IMR-90 (cell line): ENCODE data around the gene TK2. TPM values are rescaled to one million over a fixed set of nuclear protein-coding genes. Genes with fewer than 3 reads are reported as not detected.

ENCODE experiments used
- ATAC-seq: fragments of 200-7000 bp; cut with Tn5 transposase; 2 replicates; pipeline ENCODE4 v1.9.1; 2020; ENCODE audit warnings: low read depth, mild to moderate bottlenecking, moderate library complexity
- BruUV-seq: library from RNA; stranded (reverse); fragments of 400-500 nt; replicated peaks from 2 replicates; lab custom pipeline; 2021; lab: Mats Ljungman, UMichigan
- CTCF ChIA-PET: fragments of 300-600 bp; formaldehyde crosslinking; extraction: SDS; loops from one replicate; lab custom pipeline; 2021; ENCODE audit warnings: antibody characterized with exemption; lab: Yijun Ruan, JAX
- POLR2A ChIA-PET: fragments of 300-600 bp; sonication (Branson Sonifier 250); formaldehyde crosslinking; loops from one replicate; lab custom pipeline; 2022; ENCODE audit warnings: antibody characterized with exemption; ENCODE audit not compliant: unreplicated experiment; lab: Charles Lee
- DNase-seq: peaks from one replicate; pipeline ENCODE4 v3.0.0; 2013
- H2AFZ ChIP-seq: replicated peaks from 2 replicates; pipeline ENCODE3; 2013; ENCODE audit warnings: low read length, mild to moderate bottlenecking; ENCODE audit not compliant: poor library complexity
- H2AK5ac ChIP-seq: 2 replicates; pipeline ENCODE4 v1.6.1; 2013; ENCODE audit warnings: low read depth, low read length, inconsistent platforms
- H2AK9ac ChIP-seq: replicated peaks from 2 replicates; pipeline ENCODE3; 2013; ENCODE audit warnings: mild to moderate bottlenecking, low read depth, low read length, moderate library complexity; ENCODE audit not compliant: poor library complexity
- H2BK120ac ChIP-seq: 2 replicates; pipeline ENCODE4 v1.6.1; 2013; ENCODE audit warnings: low read depth, low read length, inconsistent platforms
- H2BK15ac ChIP-seq: 3 replicates; pipeline ENCODE4 v1.6.1; 2013; ENCODE audit warnings: low read depth, low read length, inconsistent platforms
- H2BK20ac ChIP-seq: 2 replicates; pipeline ENCODE4 v1.6.1; 2013; ENCODE audit warnings: low read depth, mild to moderate bottlenecking, inconsistent platforms, low read length, moderate library complexity
- H2BK5ac ChIP-seq: 2 replicates; pipeline ENCODE4 v1.6.1; 2013; ENCODE audit warnings: mild to moderate bottlenecking, low read depth, low read length, inconsistent platforms; ENCODE audit not compliant: poor library complexity, severe bottlenecking
- H3K14ac ChIP-seq: replicated peaks from 2 replicates; pipeline ENCODE4 v1.6.1; 2013; ENCODE audit warnings: low read depth, low read length, inconsistent platforms
- H3K18ac ChIP-seq: 2 replicates; pipeline ENCODE4 v1.6.1; 2013; ENCODE audit warnings: low read depth, low read length, control low read depth
- H3K23ac ChIP-seq: 2 replicates; pipeline ENCODE4 v1.6.1; 2013; ENCODE audit warnings: low read depth, low read length, inconsistent platforms
- H3K27ac ChIP-seq: 2 replicates; pipeline ENCODE4 v1.5.1; 2013; ENCODE audit warnings: mild to moderate bottlenecking, control low read depth, low read length; ENCODE audit not compliant: insufficient read depth
- H3K27me3 ChIP-seq: 2 replicates; pipeline ENCODE4 v1.6.1; 2013; ENCODE audit warnings: low read length; ENCODE audit not compliant: control insufficient read depth, insufficient read depth
- H3K36me3 ChIP-seq: 2 replicates; pipeline ENCODE4 v1.6.1; 2013; ENCODE audit warnings: low read length, mixed read lengths; ENCODE audit not compliant: control insufficient read depth, insufficient read depth
- H3K4ac ChIP-seq: 2 replicates; pipeline ENCODE4 v1.6.1; 2013; ENCODE audit warnings: low read depth, low read length, inconsistent platforms
- H3K4me1 ChIP-seq: 2 replicates; pipeline ENCODE4 v1.6.1; 2013; ENCODE audit warnings: low read length, mixed read lengths; ENCODE audit not compliant: control insufficient read depth, insufficient read depth
- H3K4me2 ChIP-seq: 2 replicates; pipeline ENCODE4 v1.6.1; 2013; ENCODE audit warnings: low read depth, mild to moderate bottlenecking, control low read depth, low read length, moderate library complexity
- H3K4me3 ChIP-seq: 2 replicates; pipeline ENCODE4 v1.5.1; 2013; ENCODE audit warnings: low read depth, mild to moderate bottlenecking, control low read depth, low read length, moderate library complexity; ENCODE audit not compliant: insufficient read depth
- H3K56ac ChIP-seq: 2 replicates; pipeline ENCODE4 v1.6.1; 2013; ENCODE audit warnings: low read length, inconsistent platforms; ENCODE audit not compliant: insufficient read depth; ENCODE audit errors: extremely low read depth
- H3K79me1 ChIP-seq, 2 experiments: 2 replicates each; pipeline ENCODE4 v1.6.1; 2013; ENCODE audit warnings: low read length in 2 of 2, inconsistent platforms in 1 of 2, low read depth in 1 of 2
- H3K9ac ChIP-seq: 2 replicates; pipeline ENCODE4 v1.6.1; 2013; ENCODE audit warnings: low read depth, low read length, control low read depth
- H3K9me1 ChIP-seq: 2 replicates; pipeline ENCODE4 v1.6.1; 2013; ENCODE audit warnings: low read length, inconsistent platforms; ENCODE audit not compliant: insufficient read depth
- H3K9me3 ChIP-seq: 2 replicates; pipeline ENCODE4 v1.6.1; 2013; ENCODE audit warnings: low read length; ENCODE audit not compliant: control insufficient read depth, insufficient read depth
- H4K20me1 ChIP-seq: 2 replicates; pipeline ENCODE4 v1.6.1; 2013; ENCODE audit warnings: low read length, inconsistent platforms; ENCODE audit not compliant: insufficient read depth
- H4K5ac ChIP-seq: 2 replicates; pipeline ENCODE4 v1.6.1; 2013; ENCODE audit warnings: mild to moderate bottlenecking, low read depth, low read length, control low read depth
- H4K8ac ChIP-seq, 2 experiments: 2 replicates each; pipeline ENCODE4 v1.6.1; 2013; ENCODE audit warnings: low read depth in 2 of 2, low read length in 2 of 2, control low read depth in 1 of 2, inconsistent platforms in 1 of 2
- H4K91ac ChIP-seq: 2 replicates; pipeline ENCODE4 v1.6.1; 2013; ENCODE audit warnings: low read depth, low read length, inconsistent platforms; ENCODE audit not compliant: insufficient read depth
- BHLHE40 ChIP-seq: fragments of 150-350 bp; IDR thresholded peaks from 2 replicates; pipeline ENCODE4 v1.6.1; 2016; ENCODE audit warnings: mild to moderate bottlenecking, low read depth, low read length
- CTCF ChIP-seq: conservative IDR thresholded peaks from 2 replicates; pipeline ENCODE4 v1.5.1; 2012; ENCODE audit warnings: mild to moderate bottlenecking, low read depth, low read length, improper control_type of control experiment
- ELK1 ChIP-seq: fragments of 150-350 bp; IDR thresholded peaks from 2 replicates; pipeline ENCODE4 v1.6.1; 2016; ENCODE audit warnings: low read depth, mild to moderate bottlenecking, low read length, moderate library complexity, borderline replicate concordance
- MAFK ChIP-seq: IDR thresholded peaks from 2 replicates; pipeline ENCODE4 v1.6.1; 2012; ENCODE audit warnings: low read depth, low read length, improper control_type of control experiment
- MAZ ChIP-seq: IDR thresholded peaks from 2 replicates; pipeline ENCODE4 v1.6.1; 2012; ENCODE audit warnings: low read depth, mild to moderate bottlenecking, low read length, improper control_type of control experiment, moderate library complexity, borderline replicate concordance
- MXI1 ChIP-seq: IDR thresholded peaks from 2 replicates; pipeline ENCODE4 v1.6.1; 2012; ENCODE audit warnings: low read depth, mild to moderate bottlenecking, low read length, moderate library complexity, borderline replicate concordance
- RAD21 ChIP-seq: IDR thresholded peaks from 2 replicates; pipeline ENCODE4 v1.6.1; 2012; ENCODE audit warnings: low read length, improper control_type of control experiment
- RFX5 ChIP-seq: IDR thresholded peaks from 2 replicates; pipeline ENCODE4 v1.8.0; 2012; ENCODE audit warnings: low read depth, mild to moderate bottlenecking, low read length, moderate library complexity
- SMC3 ChIP-seq: fragments of 150-350 bp; IDR thresholded peaks from 2 replicates; pipeline ENCODE4 v1.6.1; 2016; ENCODE audit warnings: low read depth, mild to moderate bottlenecking, antibody characterized with exemption, low read length, moderate library complexity
- WGBS, 2 experiments: methylation state at CpG; one replicate each; pipeline versions ENCODE4 v1.1.5 to v1.1.7; 2013; ENCODE audit warnings: missing lambda C conversion rate in 2 of 2; ENCODE audit not compliant: insufficient read length in 1 of 2; ENCODE audit errors: extremely low coverage in 2 of 2; 5-methylcytosine and 5-hydroxymethylcytosine counted together
- dilution Hi-C: fragments of 300-500 bp; cut with HindIII; formaldehyde crosslinking; loops from one replicate; pipeline ENCODE4 v1.14.3; 2018; ENCODE audit warnings: low sequenced_read_pairs; ENCODE audit not compliant: unreplicated experiment
- in situ Hi-C: fragments of 300-500 bp; cut with MboI; formaldehyde crosslinking; loops from 3 replicates; pipeline ENCODE4 v1.14.3; 2019; ENCODE audit warnings: low sequenced_read_pairs, inconsistent platforms, mixed read lengths
- intact Hi-C: fragments of 100-400 bp; cut with micrococcal nuclease; formaldehyde crosslinking; loops from 2 replicates; pipeline ENCODE4 v1.10.0; 2022
- polyA plus RNA-seq, 3 experiments: library from polyadenylated mRNA; depleted of rRNA; stranded (reverse); fragments of >200 nt; gene quantifications; 2 replicates each; pipeline ENCODE4 v1.2.3, GENCODE V29; 2012; ENCODE audit warnings: low replicate concordance in 1 of 3
- total RNA-seq: library from RNA; depleted of rRNA; stranded (reverse); fragments of >200 nt; gene quantifications from 2 replicates; pipeline ENCODE4 v1.2.3, GENCODE V29; 2012

Gene TK2
- total and polyA plus RNA-seq, 2 of the 4 experiments (the other 2 are of a cell fraction) = 14.7 to 16.5 TPM

GRCh38 chr16:66495440-66495839 lies 54.5 kb downstream of the TK2 start:
- Histone ChIP-seq H3K14ac (no peak overlapping the region), H2AK9ac (no peak overlapping the region), H2AFZ (no peak overlapping the region), H3K4me2 (no peak overlapping the region), H3K9me1 (no peaks in the 10 kb centered on the region), H4K5ac (no peak overlapping the region), H2BK20ac (no peak overlapping the region), H3K56ac (no peak overlapping the region), H3K18ac (no peak overlapping the region), H3K27me3 (no peaks in the 10 kb centered on the region), H2BK15ac (no peak overlapping the region), H3K79me1 (no peaks in the 10 kb centered on the region), H4K8ac (no peak overlapping the region), H3K4me3 (no peak overlapping the region), H2BK5ac (no peak overlapping the region), H3K9ac (no peak overlapping the region), H2AK5ac (no peak overlapping the region), H3K27ac (no peak overlapping the region), H3K36me3 (no peaks in the 10 kb centered on the region), H3K23ac (no peak overlapping the region), H3K4me1 (no peaks in the 10 kb centered on the region), H3K9me3 (no peaks in the 10 kb centered on the region), H2BK120ac (no peak overlapping the region), H4K91ac (no peak overlapping the region), H3K4ac (no peak overlapping the region), H4K20me1 (no peaks in the 10 kb centered on the region)
- ChIA-PET CTCF (no interaction called here), POLR2A (no interaction called here)
- ATAC-seq = no peak
- intact Hi-C loops = no loop called here
- no TSS peak for BruUV-seq
- 75% methylated on average over 1 of the region's 2 CpGs; no CpG with 5 or more reads in 1 of the 2 experiments for WGBS, 2 experiments
- dilution Hi-C loops = no loop called here
- in situ Hi-C loops = no loop called here
- DNase-seq = no peak
- TF ChIP-seq RFX5 = no peak
- no peak for TF ChIP-seq BHLHE40
- TF ChIP-seq CTCF = no peak
- TF ChIP-seq MXI1 = no peak
- TF ChIP-seq MAFK = no peak
- no peak for TF ChIP-seq SMC3
- TF ChIP-seq MAZ = no peak
- TF ChIP-seq RAD21 = no peak
- TF ChIP-seq ELK1 = no peak
